Measurements from ENCODE around the gene KIRREL3. TPM values are rescaled to one million over a fixed set of nuclear protein-coding genes. Genes with fewer than 3 reads are reported as not detected.

The KIRREL3 gene
- total and polyA plus RNA-seq, 12 donors, result 0.13 to 0.58 (median 0.30) TPM

DNA sequence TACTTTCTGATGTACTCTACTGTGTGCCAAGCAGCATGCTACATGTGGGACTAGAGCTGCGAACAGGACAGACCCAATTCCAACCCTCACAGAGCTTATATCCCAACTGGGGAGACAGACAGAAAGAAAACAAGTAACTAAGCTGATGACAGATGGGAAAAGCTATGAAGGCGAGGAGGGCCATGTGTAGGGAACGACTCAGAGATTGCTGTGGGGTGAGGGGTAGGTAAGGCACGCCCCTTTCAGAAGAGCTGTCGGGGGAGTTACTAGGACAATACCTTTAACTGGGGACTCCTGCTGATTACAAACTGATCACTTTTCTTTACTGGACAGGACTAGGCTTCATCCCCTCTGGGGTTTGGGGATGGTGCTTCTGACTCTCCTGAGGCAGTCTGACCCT is 596.2 kb downstream of the KIRREL3 start:
- Histone ChIP-seq H3K36me3 (peaks cover 0 to 33% (median 10%) of the 10 kb centered on the region in 9 donors), H3K9me3 (peaks cover 0 to 7% (median 0%) of the 10 kb centered on the region in 11 donors), H3K27ac (peak overlapping the region in 1 of 10 donors; percentile 1), H3K27me3 (no peaks in the 10 kb centered on the region), H3K4me3 (no peak overlapping the region), H3K4me1 (peaks cover 0 to 39% (median 22%) of the 10 kb centered on the region in 9 donors)
- TF ChIP-seq, protein P1, sequence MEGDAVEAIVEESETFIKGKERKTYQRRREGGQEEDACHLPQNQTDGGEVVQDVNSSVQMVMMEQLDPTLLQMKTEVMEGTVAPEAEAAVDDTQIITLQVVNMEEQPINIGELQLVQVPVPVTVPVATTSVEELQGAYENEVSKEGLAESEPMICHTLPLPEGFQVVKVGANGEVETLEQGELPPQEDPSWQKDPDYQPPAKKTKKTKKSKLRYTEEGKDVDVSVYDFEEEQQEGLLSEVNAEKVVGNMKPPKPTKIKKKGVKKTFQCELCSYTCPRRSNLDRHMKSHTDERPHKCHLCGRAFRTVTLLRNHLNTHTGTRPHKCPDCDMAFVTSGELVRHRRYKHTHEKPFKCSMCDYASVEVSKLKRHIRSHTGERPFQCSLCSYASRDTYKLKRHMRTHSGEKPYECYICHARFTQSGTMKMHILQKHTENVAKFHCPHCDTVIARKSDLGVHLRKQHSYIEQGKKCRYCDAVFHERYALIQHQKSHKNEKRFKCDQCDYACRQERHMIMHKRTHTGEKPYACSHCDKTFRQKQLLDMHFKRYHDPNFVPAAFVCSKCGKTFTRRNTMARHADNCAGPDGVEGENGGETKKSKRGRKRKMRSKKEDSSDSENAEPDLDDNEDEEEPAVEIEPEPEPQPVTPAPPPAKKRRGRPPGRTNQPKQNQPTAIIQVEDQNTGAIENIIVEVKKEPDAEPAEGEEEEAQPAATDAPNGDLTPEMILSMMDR (IDR thresholded peaks at IDR 0.05), result no peak
- intact Hi-C loops (cut with DNase I), result no loop called here
- DNase-seq, result no peak
- 62 to 78% methylated on average over 5 of the region's 5 CpGs for WGBS, 2 donors
- ATAC-seq, result peak in 1 of 8 donors; percentile 22

DNA sequence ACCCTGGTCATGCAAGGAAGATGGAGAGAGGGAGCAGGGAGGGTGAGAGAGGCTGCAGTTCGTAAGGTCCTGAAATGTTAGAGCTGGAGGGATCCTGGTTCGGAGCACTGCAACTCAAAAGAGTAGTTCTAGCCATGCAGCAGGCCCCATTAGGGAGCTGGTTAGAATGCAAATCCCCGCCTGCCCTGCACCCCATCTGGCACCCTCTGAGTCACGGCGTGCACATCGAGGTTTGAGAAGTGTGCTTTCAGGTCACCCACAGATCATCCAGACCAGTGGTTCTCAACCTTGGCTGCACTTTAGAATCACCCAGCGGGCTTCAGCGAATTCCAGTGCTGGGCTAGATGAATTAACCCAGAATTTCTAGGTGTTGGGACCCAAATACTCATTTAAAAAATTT is 596.9 kb downstream of the KIRREL3 start:
- H3K4me1 ChIP-seq, result peaks cover 0 to 39% (median 22%) of the 10 kb centered on the region in 9 donors
- intact Hi-C loops (cut with DNase I), result no loop called here
- ATAC-seq, result peak in 2 of 8 donors; percentile 31 to 45
- 76% methylated on average over 8 of the region's 8 CpGs for WGBS, 2 donors
- peaks cover 0 to 26% (median 6%) of the 10 kb centered on the region in 9 donors for H3K36me3 ChIP-seq
- TF ChIP-seq, protein P1 (IDR thresholded peaks at IDR 0.05), result no peak
- H3K9me3 ChIP-seq, result peaks cover 0 to 7% (median 0%) of the 10 kb centered on the region in 11 donors
- H3K27me3 ChIP-seq, result no peaks in the 10 kb centered on the region
- no peak for DNase-seq
- H3K4me3 ChIP-seq, result no peak overlapping the region
- no peak overlapping the region for H3K27ac ChIP-seq

DNA sequence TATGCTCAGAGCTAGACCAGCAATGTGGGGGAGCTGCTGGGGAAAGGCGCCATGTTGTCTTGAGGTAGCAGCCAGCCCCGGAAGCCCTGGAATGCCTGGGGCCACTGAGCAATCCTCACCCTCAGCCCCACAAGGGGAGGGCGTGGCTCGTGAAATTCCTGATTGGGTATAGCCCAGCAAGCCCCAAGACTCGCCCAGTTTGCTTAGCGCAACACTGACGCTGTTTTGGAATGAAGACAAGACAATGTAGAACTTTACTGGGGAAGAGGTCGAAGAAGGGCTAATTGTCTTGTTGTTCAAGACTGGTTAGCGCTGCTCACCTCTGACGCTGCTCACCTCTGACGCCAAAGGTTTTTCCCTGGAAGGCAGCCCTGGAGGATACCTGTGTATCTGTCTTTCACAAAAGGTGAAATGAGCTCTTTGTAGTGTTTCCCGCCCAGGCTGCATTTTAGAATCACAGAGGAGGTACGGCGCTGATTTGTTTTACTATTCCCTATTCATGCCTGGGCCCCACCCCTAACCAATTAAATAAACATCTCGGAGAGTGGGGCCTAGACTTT is 597.5 kb downstream of the KIRREL3 start:
- Histone ChIP-seq H3K4me1 (peaks cover 0 to 39% (median 22%) of the 10 kb centered on the region in 9 donors), H3K27me3 (no peaks in the 10 kb centered on the region), H3K27ac (no peak overlapping the region), H3K9me3 (peaks cover 0 to 7% (median 0%) of the 10 kb centered on the region in 11 donors), H3K36me3 (peaks cover 0 to 21% (median 6%) of the 10 kb centered on the region in 9 donors), H3K4me3 (no peak overlapping the region)
- ATAC-seq (peak in 1 of 8 donors; percentile 26), DNase-seq (no peak)
- 85 to 95% methylated on average over 15 of the region's 15 CpGs for WGBS, 2 donors
- intact Hi-C loops (cut with DNase I), result no loop called here
- TF ChIP-seq, protein P1 (IDR thresholded peaks at IDR 0.05), result no peak

DNA sequence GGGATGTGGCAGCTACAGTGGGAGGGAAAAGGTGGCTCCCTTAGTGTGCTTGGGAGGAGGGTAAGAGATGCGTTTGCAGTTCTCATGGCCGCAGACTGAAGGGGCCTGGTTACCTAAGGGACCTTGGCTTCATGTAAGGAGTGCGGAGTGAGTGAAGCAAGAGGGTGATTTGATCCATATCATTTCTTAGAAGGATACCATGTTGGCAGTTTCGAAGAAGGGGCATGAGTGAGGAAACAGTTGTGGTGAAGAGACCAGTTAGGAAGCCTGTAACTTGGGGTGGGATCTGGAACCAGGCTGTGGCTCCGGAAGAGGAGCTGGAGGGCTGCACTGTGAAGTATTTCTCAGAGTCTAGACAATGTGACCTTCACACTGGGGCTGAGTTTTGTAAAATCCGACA is 600.1 kb downstream of the KIRREL3 start:
- intact Hi-C loops (cut with DNase I), result no loop called here
- WGBS, 2 donors, result 94 to 95% methylated on average over 6 of the region's 6 CpGs
- H3K27ac ChIP-seq, result no peak overlapping the region

More for the DNA sequence above, 600.1 kb downstream of the KIRREL3 start:
- Histone ChIP-seq H3K4me1 (peaks cover 0 to 34% (median 24%) of the 10 kb centered on the region in 9 donors), H3K4me3 (no peak overlapping the region), H3K36me3 (peaks cover 0 to 4% (median 0%) of the 10 kb centered on the region in 9 donors), H3K27me3 (no peaks in the 10 kb centered on the region), H3K9me3 (peaks cover 0 to 7% (median 0%) of the 10 kb centered on the region in 11 donors)
- TF ChIP-seq, protein P1 (IDR thresholded peaks at IDR 0.05), result no peak
- no peak for ATAC-seq
- no peak for DNase-seq
